PFSK-1 (cell line): Measurements from ENCODE around the gene CD200.

Experiments
- FOXP2 ChIP-seq: optimal IDR thresholded peaks from 2 replicates; pipeline ENCODE3; 2011; ENCODE audit warnings: borderline replicate concordance, control low read depth, inconsistent platforms; ENCODE audit not compliant: insufficient read depth; ENCODE audit errors: extremely low read length, extremely low read depth
- POLR2AphosphoS5 ChIP-seq: IDR thresholded peaks from 2 replicates; pipeline ENCODE4 v1.6.1; 2012; ENCODE audit warnings: low read depth, mild to moderate bottlenecking, control low read depth, low read length, moderate library complexity
- REST ChIP-seq, 2 experiments: IDR thresholded peaks; 2 replicates each; pipeline versions ENCODE4 v1.6.1 to v1.8.0; 2011 to 2012; ENCODE audit warnings: low read depth in 2 of 2, low read length in 2 of 2, control low read depth in 1 of 2, inconsistent platforms in 1 of 2, mild to moderate bottlenecking in 1 of 2, moderate library complexity in 1 of 2; ENCODE audit not compliant: insufficient read depth in 1 of 2
- SIN3A ChIP-seq: IDR thresholded peaks from 2 replicates; pipeline ENCODE4 v1.6.1; 2012; ENCODE audit warnings: mild to moderate bottlenecking, low read length, moderate library complexity, borderline replicate concordance; ENCODE audit not compliant: insufficient read depth
- TAF1 ChIP-seq: IDR thresholded peaks from 2 replicates; pipeline ENCODE4 v1.6.1; 2012; ENCODE audit warnings: low read length, control low read depth, borderline replicate concordance; ENCODE audit not compliant: insufficient read depth

Gene CD200

GRCh38 chr3:112306825-112307224 lies 26.1 kb upstream of the CD200 start:
- TF ChIP-seq FOXP2 (no peak), REST (IDR thresholded peaks at IDR 0.05; ENCODE audit: insufficient read depth in 1 of 2, low read depth in 2 of 2, low read length in 2 of 2) (no peak)

- no peak for TF ChIP-seq REST (IDR thresholded peaks at IDR 0.05; ENCODE audit: insufficient read depth in 1 of 2, low read depth in 2 of 2, low read length in 2 of 2)
- no peak for TF ChIP-seq FOXP2
These were observed 25.4 kb upstream of the CD200 start for GRCh38 chr3:112307557-112307956.

- TF ChIP-seq FOXP2: no peak
- no peak for TF ChIP-seq POLR2AphosphoS5
- TF ChIP-seq TAF1: no peak
- no peak for TF ChIP-seq SIN3A
- TF ChIP-seq REST (IDR thresholded peaks at IDR 0.05; ENCODE audit: insufficient read depth in 1 of 2, low read depth in 2 of 2, low read length in 2 of 2): no peak
These were observed 24.6 kb upstream of the CD200 start for GRCh38 chr3:112308151-112308911.

GRCh38 chr3:112314649-112315048 lies 18.3 kb upstream of the CD200 start:
- TF ChIP-seq REST (IDR thresholded peaks at IDR 0.05; ENCODE audit: insufficient read depth in 1 of 2, low read depth in 2 of 2, low read length in 2 of 2): no peak
- no peak for TF ChIP-seq SIN3A
- no peak for TF ChIP-seq FOXP2
- no peak for TF ChIP-seq POLR2AphosphoS5
- TF ChIP-seq TAF1: no peak

- no peak for TF ChIP-seq REST (IDR thresholded peaks at IDR 0.05; ENCODE audit: insufficient read depth in 1 of 2, low read depth in 2 of 2, low read length in 2 of 2)
- TF ChIP-seq FOXP2: no peak
- no peak for TF ChIP-seq POLR2AphosphoS5
- TF ChIP-seq TAF1: no peak
- TF ChIP-seq SIN3A: no peak
These were observed 17.2 kb upstream of the CD200 start for GRCh38 chr3:112315791-112316190.
